PC-9 (cell line): ENCODE measurements around the gene ASB13.

Experiments used
- EZH2 ChIP-seq: fragments of 200-600 bp; sonication (generic); IDR thresholded peaks from 2 replicates; pipeline ENCODE4 v1.8.0; 2017; ENCODE audit warnings: antibody characterized with exemption, low read depth
- TF ChIP-seq, protein P1 (sequence below): fragments of 200-600 bp; sonication (generic); conservative IDR thresholded peaks from 2 replicates; pipeline ENCODE4 v1.6.1; 2017; ENCODE audit warnings: mixed run types, antibody characterized with exemption, mild to moderate bottlenecking, moderate library complexity

DNA sequence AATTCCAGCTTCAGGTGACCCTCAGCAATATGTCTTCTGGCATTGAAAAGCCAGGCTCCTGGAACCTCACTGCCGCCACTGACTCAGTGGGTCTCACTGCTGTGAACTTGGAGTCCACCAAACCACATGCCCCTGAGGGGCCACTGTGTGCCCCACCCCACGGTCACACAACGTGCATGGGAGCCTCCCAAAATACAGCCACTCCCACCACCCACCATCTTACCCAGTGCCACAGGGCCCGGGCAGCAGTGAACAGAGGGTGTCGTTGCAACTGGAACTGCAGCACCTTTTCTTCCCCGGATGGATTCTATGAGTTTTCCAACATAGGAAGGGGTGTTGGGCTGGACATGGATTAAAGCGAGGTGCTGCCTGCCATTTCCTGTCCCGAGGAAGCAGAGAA is 60.1 kb downstream of the ASB13 start:
- TF ChIP-seq, protein P1, sequence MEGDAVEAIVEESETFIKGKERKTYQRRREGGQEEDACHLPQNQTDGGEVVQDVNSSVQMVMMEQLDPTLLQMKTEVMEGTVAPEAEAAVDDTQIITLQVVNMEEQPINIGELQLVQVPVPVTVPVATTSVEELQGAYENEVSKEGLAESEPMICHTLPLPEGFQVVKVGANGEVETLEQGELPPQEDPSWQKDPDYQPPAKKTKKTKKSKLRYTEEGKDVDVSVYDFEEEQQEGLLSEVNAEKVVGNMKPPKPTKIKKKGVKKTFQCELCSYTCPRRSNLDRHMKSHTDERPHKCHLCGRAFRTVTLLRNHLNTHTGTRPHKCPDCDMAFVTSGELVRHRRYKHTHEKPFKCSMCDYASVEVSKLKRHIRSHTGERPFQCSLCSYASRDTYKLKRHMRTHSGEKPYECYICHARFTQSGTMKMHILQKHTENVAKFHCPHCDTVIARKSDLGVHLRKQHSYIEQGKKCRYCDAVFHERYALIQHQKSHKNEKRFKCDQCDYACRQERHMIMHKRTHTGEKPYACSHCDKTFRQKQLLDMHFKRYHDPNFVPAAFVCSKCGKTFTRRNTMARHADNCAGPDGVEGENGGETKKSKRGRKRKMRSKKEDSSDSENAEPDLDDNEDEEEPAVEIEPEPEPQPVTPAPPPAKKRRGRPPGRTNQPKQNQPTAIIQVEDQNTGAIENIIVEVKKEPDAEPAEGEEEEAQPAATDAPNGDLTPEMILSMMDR: no peak
- TF ChIP-seq EZH2: no peak
